HEK293 (cell line): ENCODE results near the gene TMEM62.

Experiments used
- CTCF ChIA-PET: fragments of 350-600 bp; formaldehyde crosslinking; extraction: SDS; loops from one replicate; lab custom pipeline; 2021; ENCODE audit warnings: antibody characterized with exemption; lab: Yijun Ruan, JAX
- POLR2A ChIA-PET: fragments of 300-600 bp; formaldehyde crosslinking; extraction: SDS; loops from one replicate; lab custom pipeline; 2020; ENCODE audit warnings: antibody characterized with exemption, inconsistent platforms; lab: Yijun Ruan, JAX
- H3K27ac ChIP-seq: fragments of 200-500 bp; sonication (Bioruptor generic); 2 replicates; pipeline ENCODE4 v1.5.1; 2014; ENCODE audit warnings: low read depth, low read length, control low read depth, inconsistent platforms; ENCODE audit errors: extremely low read depth
- H3K36me3 ChIP-seq, 2 experiments: fragments of 200-500 bp in 1 of 2; sonication (Bioruptor generic) in 1 of 2; 1 replicate in 1 of 2; 2 replicates in 1 of 2; pipeline ENCODE4 v1.5.1; 2014 to 2017; ENCODE audit warnings: inconsistent platforms in 2 of 2, low read length in 2 of 2; ENCODE audit not compliant: control insufficient read depth in 2 of 2, insufficient read depth in 1 of 2
- H3K4me1 ChIP-seq: fragments of 200-500 bp; sonication (Bioruptor generic); 2 replicates; pipeline ENCODE4 v1.5.1; 2014; ENCODE audit warnings: mild to moderate bottlenecking, low read length, inconsistent platforms; ENCODE audit not compliant: control insufficient read depth, insufficient read depth
- H3K4me3 ChIP-seq: 2 replicates; pipeline ENCODE4 v1.5.1; 2011; ENCODE audit warnings: low read depth, mild to moderate bottlenecking, control low read depth, low read length, moderate library complexity
- H3K9me3 ChIP-seq: fragments of 200-500 bp; sonication (Bioruptor generic); 2 replicates; pipeline ENCODE4 v1.5.1; 2014; ENCODE audit warnings: low read depth, low read length, inconsistent platforms; ENCODE audit not compliant: control insufficient read depth, insufficient read depth
- FEZF1 ChIP-seq: fragments of 450-650 bp; formaldehyde crosslinking; IDR thresholded peaks from 2 replicates; pipeline ENCODE4 v1.5.1; 2016; ENCODE audit warnings: missing biosample characterization, missing genetic modification characterization
- HOXC10 ChIP-seq: sonication (generic); formaldehyde crosslinking; IDR thresholded peaks from 2 replicates; pipeline ENCODE4 v1.8.1; 2023; ENCODE audit warnings: mild to moderate bottlenecking, missing genetic modification reagents
- KLF10 ChIP-seq: fragments of 450-650 bp; IDR thresholded peaks from 2 replicates; pipeline ENCODE4 v1.5.1; 2018; ENCODE audit warnings: missing biosample characterization, mild to moderate bottlenecking, missing genetic modification characterization
- MZF1 ChIP-seq: fragments of 450-650 bp; formaldehyde crosslinking; IDR thresholded peaks from 2 replicates; pipeline ENCODE4 v1.5.1; 2017; ENCODE audit warnings: missing biosample characterization, missing genetic modification characterization, borderline replicate concordance
- OSR2 ChIP-seq: fragments of 450-650 bp; formaldehyde crosslinking; IDR thresholded peaks from 2 replicates; pipeline ENCODE4 v1.5.1; 2016; ENCODE audit warnings: missing biosample characterization, missing genetic modification characterization
- SALL2 ChIP-seq: fragments of 450-650 bp; formaldehyde crosslinking; IDR thresholded peaks from 2 replicates; pipeline ENCODE4 v1.5.0; 2017; ENCODE audit warnings: missing biosample characterization, mild to moderate bottlenecking, missing genetic modification characterization, borderline replicate concordance
- ZFP3 ChIP-seq: fragments of 450-650 bp; formaldehyde crosslinking; IDR thresholded peaks from 2 replicates; pipeline ENCODE4 v1.5.1; 2016; ENCODE audit warnings: low read depth, missing biosample characterization, missing genetic modification characterization
- ZFP37 ChIP-seq: fragments of 450-650 bp; formaldehyde crosslinking; IDR thresholded peaks from 2 replicates; pipeline ENCODE4 v1.5.1; 2016; ENCODE audit warnings: missing biosample characterization, missing genetic modification characterization
- ZNF133 ChIP-seq: fragments of 450-650 bp; formaldehyde crosslinking; IDR thresholded peaks from 2 replicates; pipeline ENCODE4 v1.5.1; 2016; ENCODE audit warnings: missing biosample characterization, missing genetic modification characterization
- ZNF138 ChIP-seq: fragments of 450-650 bp; formaldehyde crosslinking; IDR thresholded peaks from 2 replicates; pipeline ENCODE4 v1.5.1; 2016; ENCODE audit warnings: missing biosample characterization, missing genetic modification characterization, borderline replicate concordance
- ZNF335 ChIP-seq: fragments of 450-650 bp; formaldehyde crosslinking; conservative IDR thresholded peaks from 2 replicates; pipeline ENCODE4 v1.5.1; 2016; ENCODE audit warnings: missing biosample characterization, missing genetic modification characterization
- ZNF354C ChIP-seq: fragments of 450-650 bp; formaldehyde crosslinking; IDR thresholded peaks from 2 replicates; pipeline ENCODE4 v1.5.1; 2016; ENCODE audit warnings: missing biosample characterization, missing genetic modification characterization, low read depth, borderline replicate concordance
- ZNF544 ChIP-seq: fragments of 450-650 bp; formaldehyde crosslinking; IDR thresholded peaks from 2 replicates; pipeline ENCODE4 v1.5.0; 2017; ENCODE audit warnings: missing biosample characterization, missing genetic modification characterization
- ZNF558 ChIP-seq: fragments of 450-650 bp; formaldehyde crosslinking; IDR thresholded peaks from 2 replicates; pipeline ENCODE4 v1.5.1; 2016; ENCODE audit warnings: missing biosample characterization, missing genetic modification characterization
- ZNF571 ChIP-seq: fragments of 450-650 bp; formaldehyde crosslinking; IDR thresholded peaks from 2 replicates; pipeline ENCODE4 v1.5.0; 2017; ENCODE audit warnings: missing biosample characterization, missing genetic modification characterization
- ZNF600 ChIP-seq: fragments of 450-650 bp; formaldehyde crosslinking; IDR thresholded peaks from 2 replicates; pipeline ENCODE4 v1.5.1; 2016; ENCODE audit warnings: missing biosample characterization, missing genetic modification characterization
- ZNF610 ChIP-seq: fragments of 450-650 bp; formaldehyde crosslinking; IDR thresholded peaks from 2 replicates; pipeline ENCODE4 v1.5.1; 2016; ENCODE audit warnings: missing biosample characterization, missing genetic modification characterization, borderline replicate concordance
- ZNF621 ChIP-seq: fragments of 450-650 bp; formaldehyde crosslinking; IDR thresholded peaks from 2 replicates; pipeline ENCODE4 v1.5.1; 2017; ENCODE audit warnings: missing biosample characterization, missing genetic modification characterization
- ZNF626 ChIP-seq: fragments of 450-650 bp; sonication (Bioruptor Pico); formaldehyde crosslinking; IDR thresholded peaks from 2 replicates; pipeline ENCODE4 v1.5.1; 2018; ENCODE audit warnings: missing biosample characterization, missing genetic modification characterization, inconsistent platforms
- ZNF629 ChIP-seq: fragments of 450-650 bp; formaldehyde crosslinking; IDR thresholded peaks from 2 replicates; pipeline ENCODE4 v1.5.1; 2017; ENCODE audit warnings: missing biosample characterization, missing genetic modification characterization
- ZSCAN16 ChIP-seq: fragments of 450-650 bp; formaldehyde crosslinking; IDR thresholded peaks from 2 replicates; pipeline ENCODE4 v1.5.1; 2016; ENCODE audit warnings: missing biosample characterization, missing genetic modification characterization
- TF ChIP-seq, protein P1 (sequence below): sonication (generic); formaldehyde crosslinking; IDR thresholded peaks from 2 replicates; pipeline ENCODE4 v1.8.1; 2022; ENCODE audit warnings: mild to moderate bottlenecking, moderate library complexity, missing genetic modification reagents
- TF ChIP-seq, protein P2 (sequence below): fragments of 450-650 bp; IDR thresholded peaks from 2 replicates; pipeline ENCODE4 v1.5.1; 2018; ENCODE audit warnings: missing biosample characterization, mild to moderate bottlenecking, missing genetic modification characterization

The TMEM62 gene

DNA sequence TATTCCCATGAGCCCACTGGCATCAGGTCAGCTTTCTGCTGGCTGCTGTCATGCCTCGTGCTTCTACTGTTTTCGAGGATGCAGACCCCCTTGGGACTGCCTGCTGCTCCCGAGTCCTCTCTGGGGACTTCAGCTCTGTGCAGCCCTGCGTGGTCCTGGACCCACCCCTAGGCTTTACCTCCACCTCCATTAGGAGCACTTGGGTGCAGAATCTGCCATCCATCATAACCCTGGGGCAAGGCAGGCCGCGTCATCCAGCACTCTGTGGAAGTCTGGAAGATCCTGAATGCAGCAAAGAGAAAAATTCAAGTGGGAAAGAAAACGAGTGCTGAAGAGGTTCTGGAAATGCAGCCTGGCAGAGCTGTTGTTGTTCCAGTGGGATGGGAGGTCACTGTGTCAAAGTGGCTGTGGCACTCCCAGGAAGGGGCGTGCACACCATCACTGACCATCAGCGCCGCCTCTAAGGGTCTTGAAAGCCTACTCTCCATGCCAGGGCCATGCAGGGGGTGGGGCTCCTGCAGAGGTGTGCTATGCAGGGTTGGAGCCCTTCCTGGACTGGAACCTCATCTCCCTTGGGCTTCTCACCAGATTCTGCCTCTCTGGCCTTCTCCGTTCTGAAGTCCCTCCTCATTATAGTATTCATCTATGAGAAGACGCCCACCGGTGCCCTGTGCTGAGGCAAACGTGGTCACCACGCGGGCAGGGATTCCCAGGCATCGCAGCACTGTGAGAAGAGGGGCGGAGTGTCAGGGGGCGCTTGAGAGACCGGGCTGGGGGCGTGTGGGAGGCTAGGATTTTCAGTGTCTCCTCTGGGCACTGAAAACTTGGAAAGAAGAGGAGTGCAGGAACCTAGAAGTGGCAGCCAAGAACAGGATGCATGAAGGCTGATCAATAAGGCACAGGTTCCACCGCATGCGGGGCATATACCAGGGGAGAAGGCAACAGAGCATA, 74.9 kb downstream of the TMEM62 start:
- Histone ChIP-seq H3K4me1 (no peaks in the 10 kb centered on the region), H3K4me3 (no peak overlapping the region), H3K27ac (no peak overlapping the region), H3K36me3 (no peaks in the 10 kb centered on the region)
- TF ChIP-seq, protein P1, sequence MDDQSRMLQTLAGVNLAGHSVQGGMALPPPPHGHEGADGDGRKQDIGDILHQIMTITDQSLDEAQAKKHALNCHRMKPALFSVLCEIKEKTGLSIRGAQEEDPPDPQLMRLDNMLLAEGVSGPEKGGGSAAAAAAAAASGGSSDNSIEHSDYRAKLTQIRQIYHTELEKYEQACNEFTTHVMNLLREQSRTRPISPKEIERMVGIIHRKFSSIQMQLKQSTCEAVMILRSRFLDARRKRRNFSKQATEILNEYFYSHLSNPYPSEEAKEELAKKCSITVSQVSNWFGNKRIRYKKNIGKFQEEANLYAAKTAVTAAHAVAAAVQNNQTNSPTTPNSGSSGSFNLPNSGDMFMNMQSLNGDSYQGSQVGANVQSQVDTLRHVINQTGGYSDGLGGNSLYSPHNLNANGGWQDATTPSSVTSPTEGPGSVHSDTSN = no peak
- TF ChIP-seq, protein P2, sequence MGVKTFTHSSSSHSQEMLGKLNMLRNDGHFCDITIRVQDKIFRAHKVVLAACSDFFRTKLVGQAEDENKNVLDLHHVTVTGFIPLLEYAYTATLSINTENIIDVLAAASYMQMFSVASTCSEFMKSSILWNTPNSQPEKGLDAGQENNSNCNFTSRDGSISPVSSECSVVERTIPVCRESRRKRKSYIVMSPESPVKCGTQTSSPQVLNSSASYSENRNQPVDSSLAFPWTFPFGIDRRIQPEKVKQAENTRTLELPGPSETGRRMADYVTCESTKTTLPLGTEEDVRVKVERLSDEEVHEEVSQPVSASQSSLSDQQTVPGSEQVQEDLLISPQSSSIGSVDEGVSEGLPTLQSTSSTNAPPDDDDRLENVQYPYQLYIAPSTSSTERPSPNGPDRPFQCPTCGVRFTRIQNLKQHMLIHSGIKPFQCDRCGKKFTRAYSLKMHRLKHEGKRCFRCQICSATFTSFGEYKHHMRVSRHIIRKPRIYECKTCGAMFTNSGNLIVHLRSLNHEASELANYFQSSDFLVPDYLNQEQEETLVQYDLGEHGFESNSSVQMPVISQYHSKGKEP = no peak
- TF ChIP-seq ZFP3 (tag by site-specific recombination) = no peak
- no peak for TF ChIP-seq MZF1 (tag by site-specific recombination)
- no peak for TF ChIP-seq ZSCAN16 (tag by site-specific recombination)
- TF ChIP-seq ZNF544 = no peak
- TF ChIP-seq ZNF558 (tag by site-specific recombination) = no peak
- TF ChIP-seq SALL2 = no peak
- no peak for TF ChIP-seq ZNF621 (tag by site-specific recombination)
- no peak for TF ChIP-seq OSR2 (tag by site-specific recombination)
- no peak for TF ChIP-seq ZNF571 (tag by site-specific recombination)
- TF ChIP-seq ZNF133 (tag by site-specific recombination) = no peak
- TF ChIP-seq, all 188 proteins: peak for 0
- POLR2A ChIA-PET = no interaction called here
- CTCF ChIA-PET = interaction anchor here (0.7 to 2.3 kb wide), 2 partner anchors 77 to 104 kb away, joined by 4 to 6 read pairs; no protein-coding TSS in a partner anchor
- no peaks in the 10 kb centered on the region for H3K9me3 ChIP-seq

DNA sequence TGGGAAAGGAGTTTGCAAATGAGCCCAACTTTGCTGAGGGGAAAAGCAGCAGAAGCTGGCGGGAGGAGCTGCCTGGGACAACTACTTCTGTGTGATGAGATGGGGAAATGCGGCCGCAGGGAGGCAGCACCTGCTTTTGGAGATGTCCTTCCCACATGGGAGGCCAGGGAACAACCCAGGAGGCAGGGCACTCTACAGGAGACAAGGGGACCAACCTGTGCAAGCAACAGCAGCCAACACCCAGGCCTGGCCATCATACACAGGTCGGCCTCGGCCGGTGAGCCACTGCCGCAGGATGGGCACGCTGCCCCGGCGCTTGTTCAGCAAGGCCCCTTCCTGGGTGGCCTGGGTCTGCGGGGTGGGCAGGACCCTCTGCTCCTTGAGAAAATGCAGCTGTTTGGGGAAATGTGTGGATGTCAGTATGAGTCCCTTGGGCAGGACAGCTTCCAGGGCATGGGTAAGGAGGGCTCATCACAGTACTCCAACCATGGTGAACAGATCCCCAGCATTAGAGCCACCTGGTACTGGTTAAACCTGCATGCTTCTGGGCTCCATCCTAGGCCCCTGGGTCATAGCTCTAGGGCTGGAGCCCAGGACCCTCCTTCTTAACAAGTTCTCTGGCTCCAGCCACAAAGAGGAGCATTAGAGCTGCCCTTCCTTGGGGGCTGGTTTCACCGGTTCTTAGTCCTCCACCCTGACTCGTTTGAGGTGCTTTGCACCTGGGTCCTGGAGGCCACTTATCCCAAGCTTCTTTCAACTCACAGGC, 75.9 kb downstream of the TMEM62 start:
- POLR2A ChIA-PET = no interaction called here
- TF ChIP-seq HOXC10 (CRISPR knock-in tag) (no peak), ZNF629 (tag by site-specific recombination) (no peak), ZNF600 (no peak), KLF10 (tag by site-specific recombination) (no peak), ZNF335 (tag by site-specific recombination) (no peak), ZNF138 (tag by site-specific recombination) (no peak), FEZF1 (tag by site-specific recombination) (no peak), ZNF354C (tag by site-specific recombination) (no peak), ZNF610 (tag by site-specific recombination) (no peak), ZFP37 (no peak), ZNF626 (tag by site-specific recombination) (no peak)
- Histone ChIP-seq H3K4me3 (no peak overlapping the region), H3K4me1 (no peaks in the 10 kb centered on the region), H3K9me3 (no peaks in the 10 kb centered on the region), H3K27ac (no peak overlapping the region), H3K36me3 (no peaks in the 10 kb centered on the region)
- CTCF ChIA-PET = interaction anchor here (0.8 to 2.3 kb wide), 2 partner anchors 23 to 76 kb away, joined by 3 to 6 read pairs; no protein-coding TSS in a partner anchor
